Cardiac fibroblast (primary cell): ENCODE data around the gene OTUB2.

Experiments used
- DNase-seq, 2 donors: peaks; one replicate each; pipeline versions ENCODE4 v3.0.0 to v3.0.0-alpha.2; 2010; ENCODE audit warnings: low read depth in 2 of 2
- H3K4me3 ChIP-seq, 2 donors: replicated peaks in 1 of 2; 1 replicate in 1 of 2; 2 replicates in 1 of 2; pipeline ENCODE4 v1.5.1; 2011; ENCODE audit warnings: low read depth in 2 of 2, low read length in 2 of 2, mild to moderate bottlenecking in 2 of 2, moderate library complexity in 1 of 2
- CTCF ChIP-seq: IDR thresholded peaks from one replicate; pipeline ENCODE4 v1.5.1; 2011; ENCODE audit warnings: low read depth, mild to moderate bottlenecking, low read length, inconsistent platforms

The OTUB2 gene

DNA sequence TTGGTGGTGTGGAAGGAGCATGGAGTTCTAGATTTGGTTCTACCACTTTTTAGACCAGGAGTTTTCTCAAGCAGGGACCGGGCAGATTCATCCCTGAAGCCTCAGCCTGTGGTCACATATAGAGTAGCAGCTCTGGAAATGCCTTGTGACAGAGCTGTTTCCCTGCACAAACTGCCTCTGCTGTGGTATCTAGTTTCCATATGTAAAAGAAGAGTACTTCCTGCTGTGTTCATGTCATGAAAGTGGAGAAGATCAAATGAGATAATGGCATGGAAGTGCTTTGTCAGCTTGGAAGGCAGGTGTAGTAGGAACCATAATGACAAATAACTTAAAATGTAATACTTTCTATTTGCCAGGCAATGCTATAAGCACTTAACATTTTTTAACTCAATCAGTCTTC is 26.1 kb downstream of the OTUB2 start:
- no peak for TF ChIP-seq CTCF
- DNase-seq: no peak
- H3K4me3 ChIP-seq: no peak overlapping the region

DNA sequence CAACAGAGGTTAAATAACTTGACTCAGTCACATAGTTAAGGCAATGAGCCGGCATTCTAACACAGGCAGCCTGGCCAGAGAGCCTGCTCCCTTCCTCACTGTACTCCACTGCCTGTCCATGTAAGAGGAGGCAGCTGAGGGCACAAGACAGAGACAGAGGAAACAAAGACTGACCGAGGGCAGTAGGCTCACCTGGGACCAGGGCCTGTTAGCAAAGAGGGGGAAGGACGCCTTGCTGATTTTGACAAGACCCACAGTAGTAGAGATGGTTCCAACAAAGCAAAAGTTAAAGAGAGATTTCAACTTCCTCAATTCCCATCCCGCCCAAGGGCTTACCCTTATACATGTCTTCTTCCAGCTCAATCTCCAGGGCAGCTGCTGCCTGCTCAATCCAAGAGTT is 26.5 kb downstream of the OTUB2 start:
- no peak overlapping the region for H3K4me3 ChIP-seq
- DNase-seq: no peak
- TF ChIP-seq CTCF: no peak

- no peak overlapping the region for H3K4me3 ChIP-seq
- TF ChIP-seq CTCF: no peak
- DNase-seq: no peak
These were observed 28.3 kb downstream of the OTUB2 start for GRCh38 chr14:94054401-94054800.

DNA sequence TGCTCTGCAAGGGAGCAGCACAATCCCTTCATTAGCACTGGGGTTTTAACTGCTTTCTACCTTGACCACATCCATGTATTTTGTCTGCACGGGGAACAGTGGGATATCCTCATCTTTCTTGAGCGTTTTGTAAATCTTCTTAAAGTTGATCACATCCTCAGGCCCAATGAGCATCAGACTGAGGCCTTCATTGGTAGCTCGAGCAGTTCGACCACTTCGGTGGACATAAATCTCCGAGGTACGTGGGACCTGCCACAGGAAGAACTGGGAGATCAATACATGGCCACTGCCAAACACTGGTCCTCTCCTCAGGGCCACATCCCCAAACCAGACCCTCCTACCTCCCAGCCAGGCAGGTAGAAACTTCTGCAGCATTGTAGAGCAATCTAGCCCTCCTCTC is 28.8 kb downstream of the OTUB2 start:
- H3K4me3 ChIP-seq: no peak overlapping the region
- no peak for TF ChIP-seq CTCF
- no peak for DNase-seq

DNA sequence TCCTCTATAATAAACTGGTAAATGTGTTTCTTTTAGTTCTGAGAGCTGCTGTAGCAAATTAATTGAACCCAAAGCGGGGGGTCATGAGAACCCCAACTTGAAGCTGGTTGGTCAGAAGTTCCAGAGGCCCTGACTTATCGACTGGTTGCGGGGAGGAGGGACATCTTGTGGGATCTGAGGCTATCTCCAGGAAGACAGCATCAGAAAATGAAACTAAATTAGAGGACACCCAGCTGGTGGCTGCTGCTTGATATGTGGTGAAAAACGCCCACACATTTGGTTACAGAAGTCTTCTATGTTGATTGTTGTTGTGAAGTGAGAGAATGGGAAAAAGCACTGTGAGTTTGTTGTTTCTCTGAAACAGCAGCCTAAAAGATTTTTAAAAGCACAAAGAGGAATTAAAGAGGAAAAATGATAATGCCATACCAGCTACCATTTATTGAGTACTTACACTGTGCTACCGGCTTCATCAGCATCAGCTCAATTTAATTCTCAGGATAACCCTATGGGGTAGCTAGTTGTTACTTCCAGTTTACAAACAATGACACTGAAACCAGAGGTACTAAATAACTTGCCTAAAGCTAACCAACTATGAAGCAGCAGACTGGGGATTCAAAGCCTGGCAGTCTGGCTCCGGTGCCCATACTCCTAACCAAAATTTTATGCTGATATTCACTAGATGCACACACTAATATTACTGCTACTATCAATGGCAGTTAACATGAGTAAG is 30.6 kb downstream of the OTUB2 start:
- H3K4me3 ChIP-seq: no peak overlapping the region
- DNase-seq: peak in 1 of 2 donors; percentile 44
- no peak for TF ChIP-seq CTCF

DNA sequence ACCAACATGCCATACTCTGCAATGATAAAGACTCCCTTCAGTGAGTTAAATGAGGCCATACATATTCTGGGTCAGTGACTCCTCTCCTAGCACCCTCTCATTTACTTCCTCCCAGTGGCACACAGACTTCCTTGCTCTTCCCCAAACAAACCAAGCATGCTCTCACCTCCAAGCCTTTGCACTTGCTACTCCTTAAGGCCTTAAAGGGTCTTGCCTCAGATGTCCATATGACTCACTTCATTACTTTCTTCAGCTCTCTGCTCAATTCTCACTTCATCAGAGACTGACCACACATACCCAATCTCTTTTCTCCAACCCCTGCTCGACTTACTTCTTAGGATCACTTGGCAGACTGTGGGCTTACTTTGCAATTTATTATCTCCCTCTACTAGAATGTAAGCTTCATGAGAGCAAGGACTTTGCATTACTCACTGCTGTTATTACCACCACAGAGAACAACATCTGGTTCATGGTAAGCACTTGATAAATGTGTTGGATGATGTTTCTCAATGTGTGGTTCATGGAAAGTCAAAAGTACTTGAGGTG is 32.1 kb downstream of the OTUB2 start:
- H3K4me3 ChIP-seq: no peak overlapping the region
- no peak for DNase-seq
- no peak for TF ChIP-seq CTCF
